ENCODE data around the gene BRINP1. TPM values are rescaled to one million over a fixed set of nuclear protein-coding genes. Genes with fewer than 3 reads are reported as not detected.

BRINP1 gene
- total RNA-seq, 5 donors from 2014 or later (not counting 1 experiment from before 2014, with no cell fraction given), result not detected

DNA sequence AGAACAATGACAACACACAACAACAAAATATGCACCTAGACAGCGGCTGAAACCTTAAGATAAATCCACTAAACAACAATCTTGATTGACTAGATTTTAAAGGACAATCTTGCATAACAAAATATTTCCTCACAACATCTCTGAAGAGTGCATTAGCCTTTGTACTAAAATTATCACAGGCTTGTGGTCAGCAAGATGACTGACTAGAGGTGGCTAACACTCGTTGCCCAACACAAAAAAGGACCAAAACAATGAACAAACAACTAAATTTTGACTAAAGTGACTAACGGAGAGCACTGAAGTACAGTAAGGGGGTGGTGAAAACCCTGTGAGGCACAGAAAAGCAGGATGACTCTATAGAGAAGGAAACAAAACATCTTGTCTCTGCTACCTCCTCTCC is 183.9 kb downstream of the BRINP1 start:
- no peak for ATAC-seq (replicated peaks in 1 of 4)
- no peaks in the 10 kb centered on the region for H3K27me3 ChIP-seq (replicated peaks in 1 of 2; ENCODE audit: control insufficient read depth in 2 of 2, extremely low read depth in 1 of 2, insufficient read depth in 2 of 2, low read length in 1 of 2)
- no peaks in the 10 kb centered on the region for H3K4me1 Mint-ChIP-seq
- 86% methylated on average over 1 of the region's 3 CpGs for WGBS (ENCODE audit: insufficient coverage)
- no peak overlapping the region for H3K4me3 Mint-ChIP-seq
- H3K36me3 Mint-ChIP-seq, result no peaks in the 10 kb centered on the region
- H3K9me3 ChIP-seq, result no peaks in the 10 kb centered on the region
- ChIA-PET POLR2A (no interaction called here), CTCF (no interaction called here)
- H3K36me3 ChIP-seq (ENCODE audit: control insufficient read depth in 2 of 2, extremely low read depth in 1 of 2, insufficient read depth in 1 of 2, low read length in 1 of 2), result no peaks in the 10 kb centered on the region
- H3K4me1 ChIP-seq (ENCODE audit: control insufficient read depth in 1 of 2, extremely low read depth in 1 of 2, insufficient read depth in 2 of 2, low read length in 2 of 2), result no peaks in the 10 kb centered on the region
- no peak for DNase-seq
- no peak overlapping the region for H3K27ac Mint-ChIP-seq
- H3K4me3 ChIP-seq (ENCODE audit: control insufficient read depth in 1 of 2, extremely low read depth in 1 of 2, low read length in 1 of 2), result no peak overlapping the region
- peaks cover 4 to 22% (median 15%) of the 10 kb centered on the region in 3 donors for H3K9me3 Mint-ChIP-seq
- no peak overlapping the region for H3K27ac ChIP-seq (ENCODE audit: low read length)
- H3K27me3 Mint-ChIP-seq, result no peaks in the 10 kb centered on the region

DNA sequence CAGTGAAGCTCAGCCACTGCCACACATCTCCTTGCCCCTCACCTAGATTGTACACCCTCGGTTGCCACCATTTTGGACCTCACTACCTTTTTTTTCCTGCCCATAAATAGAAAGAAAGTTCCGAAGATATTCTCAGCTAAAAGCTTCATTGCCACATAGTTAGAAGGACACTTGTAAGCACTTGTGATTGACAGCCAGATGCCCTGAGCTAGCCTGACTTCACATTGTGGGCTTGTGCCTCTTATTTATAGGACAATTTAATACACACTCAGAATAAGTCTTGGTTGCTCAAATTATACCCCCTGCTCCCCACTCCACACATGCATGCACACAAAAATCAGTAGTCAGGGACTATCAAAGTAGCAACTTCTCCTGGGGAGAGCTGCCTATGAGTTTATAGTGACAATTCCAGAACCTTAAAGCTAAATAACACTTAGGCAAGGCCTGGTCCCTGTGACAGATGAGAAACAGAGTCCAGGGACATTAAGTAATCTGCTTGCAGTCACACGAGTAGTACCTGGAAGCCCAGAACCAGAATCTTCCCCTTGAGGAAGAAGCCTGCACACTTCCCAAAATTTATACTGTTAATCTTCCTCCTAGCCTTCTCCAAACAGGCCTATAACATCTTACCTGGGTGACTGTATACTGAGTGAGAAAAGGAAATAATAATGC is 184.8 kb downstream of the BRINP1 start:
- ATAC-seq (replicated peaks in 1 of 4), result no peak
- ChIA-PET CTCF (no interaction called here), POLR2A (no interaction called here)
- no peaks in the 10 kb centered on the region for H3K4me1 Mint-ChIP-seq
- H3K9me3 ChIP-seq, result no peaks in the 10 kb centered on the region
- no peaks in the 10 kb centered on the region for H3K27me3 ChIP-seq (replicated peaks in 1 of 2; ENCODE audit: control insufficient read depth in 2 of 2, extremely low read depth in 1 of 2, insufficient read depth in 2 of 2, low read length in 1 of 2)
- H3K27me3 Mint-ChIP-seq, result no peaks in the 10 kb centered on the region
- H3K9me3 Mint-ChIP-seq, result peaks cover 4 to 22% (median 15%) of the 10 kb centered on the region in 3 donors
- H3K27ac ChIP-seq (ENCODE audit: low read length), result no peak overlapping the region
- H3K4me3 Mint-ChIP-seq, result no peak overlapping the region
- DNase-seq, result no peak
- no peak overlapping the region for H3K27ac Mint-ChIP-seq
- 76% methylated on average over 3 of the region's 3 CpGs for WGBS (ENCODE audit: insufficient coverage)
- H3K36me3 ChIP-seq (ENCODE audit: control insufficient read depth in 2 of 2, extremely low read depth in 1 of 2, insufficient read depth in 1 of 2, low read length in 1 of 2), result no peaks in the 10 kb centered on the region
- H3K4me1 ChIP-seq (ENCODE audit: control insufficient read depth in 1 of 2, extremely low read depth in 1 of 2, insufficient read depth in 2 of 2, low read length in 2 of 2), result no peaks in the 10 kb centered on the region
- no peaks in the 10 kb centered on the region for H3K36me3 Mint-ChIP-seq
- no peak overlapping the region for H3K4me3 ChIP-seq (ENCODE audit: control insufficient read depth in 1 of 2, extremely low read depth in 1 of 2, low read length in 1 of 2)

DNA sequence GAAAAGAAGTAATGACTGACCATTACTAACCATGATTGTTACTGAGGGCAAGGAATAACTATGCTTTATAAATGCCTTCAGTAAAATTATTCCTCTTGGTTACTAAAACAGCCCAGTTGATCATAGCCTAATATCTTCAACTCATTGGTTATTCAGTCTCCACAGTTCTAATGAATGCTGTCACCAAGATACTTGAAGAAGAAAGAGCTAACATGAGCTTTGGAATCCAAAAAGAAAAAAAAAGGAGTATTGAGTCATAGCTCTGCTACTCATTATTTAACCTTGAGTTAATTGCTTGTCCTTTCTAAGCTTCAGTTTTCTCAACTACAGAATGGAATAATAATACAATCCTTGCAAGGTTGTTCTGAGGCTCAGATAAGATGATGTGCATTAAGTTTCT is 187.7 kb downstream of the BRINP1 start:
- ATAC-seq (replicated peaks in 1 of 4) (no peak), DNase-seq (no peak)
- Mint-ChIP-seq H3K27me3 (no peaks in the 10 kb centered on the region), H3K4me3 (no peak overlapping the region), H3K27ac (no peak overlapping the region), H3K4me1 (no peaks in the 10 kb centered on the region), H3K9me3 (peaks cover 0 to 18% (median 7%) of the 10 kb centered on the region in 3 donors), H3K36me3 (no peaks in the 10 kb centered on the region)
- no peaks in the 10 kb centered on the region for H3K27me3 ChIP-seq (replicated peaks in 1 of 2; ENCODE audit: control insufficient read depth in 2 of 2, extremely low read depth in 1 of 2, insufficient read depth in 2 of 2, low read length in 1 of 2)
- H3K36me3 ChIP-seq (ENCODE audit: control insufficient read depth in 2 of 2, extremely low read depth in 1 of 2, insufficient read depth in 1 of 2, low read length in 1 of 2), result no peaks in the 10 kb centered on the region
- no peaks in the 10 kb centered on the region for H3K4me1 ChIP-seq (ENCODE audit: control insufficient read depth in 1 of 2, extremely low read depth in 1 of 2, insufficient read depth in 2 of 2, low read length in 2 of 2)
- no peaks in the 10 kb centered on the region for H3K9me3 ChIP-seq
- CTCF ChIA-PET, result no interaction called here
- H3K27ac ChIP-seq (ENCODE audit: low read length), result no peak overlapping the region
- POLR2A ChIA-PET, result no interaction called here
- no peak overlapping the region for H3K4me3 ChIP-seq (ENCODE audit: control insufficient read depth in 1 of 2, extremely low read depth in 1 of 2, low read length in 1 of 2)

DNA sequence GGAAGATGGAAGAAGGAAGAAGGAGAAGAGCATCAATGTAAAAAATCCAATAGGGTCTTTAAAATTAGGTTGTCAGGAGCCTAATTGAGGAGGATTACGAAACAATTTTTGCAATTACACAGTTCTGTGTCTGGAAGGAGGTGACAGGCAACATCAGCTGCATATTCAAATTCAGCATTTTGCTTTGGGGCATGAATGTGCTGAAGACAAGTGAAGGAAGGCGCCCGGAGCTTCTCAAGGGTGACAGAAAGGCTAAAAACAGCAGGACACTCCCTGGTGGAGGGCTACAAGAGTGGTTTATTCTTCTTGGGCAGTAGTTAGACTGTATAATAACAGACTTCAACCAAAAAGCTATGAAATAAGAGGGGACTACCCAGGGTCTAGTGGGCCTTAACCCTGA is 188.3 kb downstream of the BRINP1 start:
- WGBS (ENCODE audit: insufficient coverage), result 83% methylated on average over 2 of the region's 3 CpGs
- ChIA-PET POLR2A (no interaction called here), CTCF (no interaction called here)
- H3K36me3 ChIP-seq (ENCODE audit: control insufficient read depth in 2 of 2, extremely low read depth in 1 of 2, insufficient read depth in 1 of 2, low read length in 1 of 2), result no peaks in the 10 kb centered on the region
- H3K4me3 Mint-ChIP-seq, result no peak overlapping the region
- H3K9me3 Mint-ChIP-seq, result peaks cover 0 to 22% (median 9%) of the 10 kb centered on the region in 3 donors
- no peak for ATAC-seq (replicated peaks in 1 of 4)
- H3K27ac ChIP-seq (ENCODE audit: low read length), result no peak overlapping the region
- H3K4me1 Mint-ChIP-seq, result no peaks in the 10 kb centered on the region
- H3K9me3 ChIP-seq, result no peaks in the 10 kb centered on the region
- H3K27me3 Mint-ChIP-seq, result no peaks in the 10 kb centered on the region
- H3K4me1 ChIP-seq (ENCODE audit: control insufficient read depth in 1 of 2, extremely low read depth in 1 of 2, insufficient read depth in 2 of 2, low read length in 2 of 2), result no peaks in the 10 kb centered on the region
- no peaks in the 10 kb centered on the region for H3K27me3 ChIP-seq (replicated peaks in 1 of 2; ENCODE audit: control insufficient read depth in 2 of 2, extremely low read depth in 1 of 2, insufficient read depth in 2 of 2, low read length in 1 of 2)
- no peak overlapping the region for H3K27ac Mint-ChIP-seq
- H3K36me3 Mint-ChIP-seq, result no peaks in the 10 kb centered on the region
- H3K4me3 ChIP-seq (ENCODE audit: control insufficient read depth in 1 of 2, extremely low read depth in 1 of 2, low read length in 1 of 2), result no peak overlapping the region
- no peak for DNase-seq

DNA sequence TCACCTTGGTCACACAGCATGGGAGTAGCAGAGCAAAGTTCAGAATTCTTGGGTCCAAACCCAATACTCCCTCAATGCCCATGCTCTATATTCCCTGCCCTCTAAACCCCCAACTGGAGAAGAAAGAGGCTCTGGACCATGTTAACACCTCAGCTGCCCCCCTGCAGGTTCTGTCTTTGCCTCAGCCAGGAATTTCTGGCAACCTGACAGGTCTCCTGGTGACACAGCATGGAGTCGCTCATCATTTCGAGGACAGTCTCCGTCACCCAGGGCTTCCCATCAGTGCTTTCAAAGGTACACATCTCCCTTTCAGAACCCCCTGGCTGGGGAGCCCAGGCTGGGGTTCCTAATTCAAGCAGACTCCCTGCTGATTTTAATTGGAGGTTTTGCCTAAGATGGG is 189.5 kb downstream of the BRINP1 start:
- Mint-ChIP-seq H3K27ac (no peak overlapping the region), H3K4me3 (no peak overlapping the region), H3K36me3 (no peaks in the 10 kb centered on the region), H3K27me3 (no peaks in the 10 kb centered on the region), H3K4me1 (no peaks in the 10 kb centered on the region), H3K9me3 (peaks cover 0 to 25% (median 13%) of the 10 kb centered on the region in 3 donors)
- DNase-seq, result no peak
- ChIA-PET POLR2A (no interaction called here), CTCF (no interaction called here)
- Histone ChIP-seq H3K27ac (ENCODE audit: low read length) (no peak overlapping the region), H3K27me3 (replicated peaks in 1 of 2; ENCODE audit: control insufficient read depth in 2 of 2, extremely low read depth in 1 of 2, insufficient read depth in 2 of 2, low read length in 1 of 2) (no peaks in the 10 kb centered on the region), H3K4me3 (ENCODE audit: control insufficient read depth in 1 of 2, extremely low read depth in 1 of 2, low read length in 1 of 2) (no peak overlapping the region), H3K9me3 (no peaks in the 10 kb centered on the region), H3K4me1 (ENCODE audit: control insufficient read depth in 1 of 2, extremely low read depth in 1 of 2, insufficient read depth in 2 of 2, low read length in 2 of 2) (no peaks in the 10 kb centered on the region), H3K36me3 (ENCODE audit: control insufficient read depth in 2 of 2, extremely low read depth in 1 of 2, insufficient read depth in 1 of 2, low read length in 1 of 2) (no peaks in the 10 kb centered on the region)
- no CpG with 5 or more reads among the region's 3 CpGs for WGBS (ENCODE audit: insufficient coverage)
- no peak for ATAC-seq (replicated peaks in 1 of 4)

DNA sequence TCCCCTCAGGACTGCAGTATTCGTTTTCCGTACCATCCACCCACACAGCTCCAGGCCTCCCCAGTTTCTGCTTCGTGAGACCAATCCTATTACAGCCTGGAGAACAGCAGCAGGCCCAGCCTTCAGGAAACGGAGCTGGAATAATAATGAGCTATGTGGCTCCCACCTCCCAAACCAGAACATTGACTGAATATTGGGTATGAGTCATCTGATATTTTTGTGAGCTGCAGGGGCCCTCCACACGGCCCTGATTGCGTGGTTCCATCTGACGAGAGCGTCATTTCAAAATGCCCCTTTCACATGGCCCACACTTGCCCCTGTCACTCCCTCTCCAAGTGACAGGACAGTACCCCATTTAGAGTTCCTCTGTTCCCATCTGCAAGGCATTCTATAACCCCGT is 192.0 kb downstream of the BRINP1 start:
- POLR2A ChIA-PET, result no interaction called here
- Mint-ChIP-seq H3K9me3 (peaks cover 0 to 20% (median 12%) of the 10 kb centered on the region in 3 donors), H3K27ac (no peak overlapping the region), H3K27me3 (no peaks in the 10 kb centered on the region), H3K36me3 (no peaks in the 10 kb centered on the region), H3K4me1 (no peaks in the 10 kb centered on the region), H3K4me3 (no peak overlapping the region)
- H3K4me1 ChIP-seq (ENCODE audit: control insufficient read depth in 1 of 2, extremely low read depth in 1 of 2, insufficient read depth in 2 of 2, low read length in 2 of 2), result no peaks in the 10 kb centered on the region
- H3K27ac ChIP-seq (ENCODE audit: low read length), result no peak overlapping the region
- no peak overlapping the region for H3K4me3 ChIP-seq (ENCODE audit: control insufficient read depth in 1 of 2, extremely low read depth in 1 of 2, low read length in 1 of 2)
- no peaks in the 10 kb centered on the region for H3K36me3 ChIP-seq (ENCODE audit: control insufficient read depth in 2 of 2, extremely low read depth in 1 of 2, insufficient read depth in 1 of 2, low read length in 1 of 2)
- H3K9me3 ChIP-seq, result no peaks in the 10 kb centered on the region
- CTCF ChIA-PET, result no interaction called here
- H3K27me3 ChIP-seq (replicated peaks in 1 of 2; ENCODE audit: control insufficient read depth in 2 of 2, extremely low read depth in 1 of 2, insufficient read depth in 2 of 2, low read length in 1 of 2), result no peaks in the 10 kb centered on the region
- no peak for DNase-seq
- ATAC-seq (replicated peaks in 1 of 4), result no peak
- WGBS (ENCODE audit: insufficient coverage), result 80% methylated on average over 7 of the region's 9 CpGs

DNA sequence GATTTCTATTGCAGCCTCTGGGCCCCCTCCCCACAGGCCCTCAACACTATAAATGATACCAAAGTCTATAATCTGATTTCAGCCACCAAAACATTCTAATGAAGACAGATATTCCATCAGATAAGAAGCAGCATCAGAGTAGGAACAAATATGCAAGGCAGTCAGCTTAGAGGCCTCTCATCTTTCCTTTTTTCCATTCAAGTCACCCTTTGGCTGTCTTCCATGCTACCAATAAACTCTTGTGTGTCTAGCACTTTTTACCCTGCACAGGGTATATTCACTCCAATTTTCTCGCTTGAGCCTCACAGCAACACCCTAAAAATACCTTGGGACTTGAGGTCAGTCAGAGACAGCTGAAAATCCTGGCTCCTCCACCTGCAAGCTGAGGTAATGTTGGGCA is 193.7 kb downstream of the BRINP1 start:
- Histone ChIP-seq H3K9me3 (no peaks in the 10 kb centered on the region), H3K27me3 (replicated peaks in 1 of 2; ENCODE audit: control insufficient read depth in 2 of 2, extremely low read depth in 1 of 2, insufficient read depth in 2 of 2, low read length in 1 of 2) (no peaks in the 10 kb centered on the region), H3K4me1 (ENCODE audit: control insufficient read depth in 1 of 2, extremely low read depth in 1 of 2, insufficient read depth in 2 of 2, low read length in 2 of 2) (no peaks in the 10 kb centered on the region), H3K36me3 (ENCODE audit: control insufficient read depth in 2 of 2, extremely low read depth in 1 of 2, insufficient read depth in 1 of 2, low read length in 1 of 2) (no peaks in the 10 kb centered on the region), H3K4me3 (ENCODE audit: control insufficient read depth in 1 of 2, extremely low read depth in 1 of 2, low read length in 1 of 2) (no peak overlapping the region), H3K27ac (ENCODE audit: low read length) (no peak overlapping the region)
- H3K36me3 Mint-ChIP-seq, result no peaks in the 10 kb centered on the region
- no CpG with 5 or more reads among the region's 1 CpG for WGBS (ENCODE audit: insufficient coverage)
- ChIA-PET POLR2A (interaction anchor here in 1 of 2 donors (0.6 kb wide), 1 partner anchor 14 kb away, joined by 4 read pairs; no protein-coding TSS in a partner anchor), CTCF (no interaction called here)
- H3K9me3 Mint-ChIP-seq, result peaks cover 0 to 16% (median 12%) of the 10 kb centered on the region in 3 donors
- no peak overlapping the region for H3K4me3 Mint-ChIP-seq
- no peak for ATAC-seq (replicated peaks in 1 of 4)
- DNase-seq, result no peak
- H3K27ac Mint-ChIP-seq, result no peak overlapping the region
- H3K27me3 Mint-ChIP-seq, result no peaks in the 10 kb centered on the region
- H3K4me1 Mint-ChIP-seq, result no peaks in the 10 kb centered on the region

Measured in T-cell (primary cell).